ENCODE data around the gene MBOAT2.

- TF ChIP-seq CTCF (IDR thresholded peaks at IDR 0.05 in 4 of 5, conservative IDR thresholded peaks at IDR 0.05 in 1 of 5) (no peak), POLR2A (IDR thresholded peaks at IDR 0.05) (no peak)
Measured at GRCh38 chr2:8966123-8966908, 37.2 kb downstream of the MBOAT2 start.
